HEK293T (cell line): ENCODE results near the gene USE1.

Source experiments
- FOXA1 ChIP-seq: fragments of 450-650 bp; IDR thresholded peaks from 2 replicates; pipeline ENCODE4 v1.6.1; 2016; ENCODE audit warnings: mild to moderate bottlenecking
- FOXK2 ChIP-seq: fragments of 450-650 bp; IDR thresholded peaks from 2 replicates; pipeline ENCODE4 v1.6.1; 2016; ENCODE audit warnings: mild to moderate bottlenecking
- FOXM1 ChIP-seq: fragments of 450-650 bp; IDR thresholded peaks from 2 replicates; pipeline ENCODE4 v1.6.1; 2017; ENCODE audit warnings: mild to moderate bottlenecking, borderline replicate concordance
- HDGF ChIP-seq: fragments of 450-650 bp; IDR thresholded peaks from 2 replicates; pipeline ENCODE4 v1.6.1; 2017; ENCODE audit warnings: antibody characterized with exemption, borderline replicate concordance
- NFRKB ChIP-seq: fragments of 450-650 bp; IDR thresholded peaks from 2 replicates; pipeline ENCODE4 v1.6.1; 2016; ENCODE audit warnings: mild to moderate bottlenecking, moderate library complexity
- PKNOX1 ChIP-seq: fragments of 450-650 bp; IDR thresholded peaks from 2 replicates; pipeline ENCODE4 v1.6.1; 2016
- SUZ12 ChIP-seq: fragments of 450-650 bp; IDR thresholded peaks from 2 replicates; pipeline ENCODE4 v1.6.1; 2016; ENCODE audit warnings: mild to moderate bottlenecking
- ZNF384 ChIP-seq: fragments of 450-650 bp; IDR thresholded peaks from 2 replicates; pipeline ENCODE4 v1.6.1; 2016

- TF ChIP-seq NFRKB (no peak), FOXA1 (no peak), HDGF (no peak), SUZ12 (no peak), ZNF384 (no peak), FOXM1 (no peak), FOXK2 (no peak), PKNOX1 (no peak)
Observed at GRCh38 chr19:17243830-17244617, 28.9 kb downstream of the USE1 start.
